ENCODE data around the gene FAM47E. TPM values are rescaled to one million over a fixed set of nuclear protein-coding genes. Genes with fewer than 3 reads are reported as not detected.

The FAM47E gene
- total and polyA plus RNA-seq, 2 experiments from 2014 or later = 9.3 to 11.1 TPM

- Histone ChIP-seq H3K9me3 (ENCODE audit: low read depth) (peaks cover 6% of the 10 kb centered on the region), H3K4me1 (ENCODE audit: insufficient read depth) (no peaks in the 10 kb centered on the region), H3K4me3 (no peak overlapping the region), H4K20me1 (ENCODE audit: insufficient read depth, poor library complexity, severe bottlenecking) (no peaks in the 10 kb centered on the region), H3K27me3 (no peaks in the 10 kb centered on the region), H2AFZ (no peak overlapping the region), H3K79me2 (no peaks in the 10 kb centered on the region), H3K4me2 (no peak overlapping the region), H3K27ac (peak overlapping the region; percentile 14), H3K9me2 (replicated peaks; ENCODE audit: insufficient read depth) (no peaks in the 10 kb centered on the region), H3K36me3 (replicated peaks; ENCODE audit: insufficient read depth, low read depth) (no peaks in the 10 kb centered on the region)
- TF ChIP-seq CTCF (IDR thresholded peaks at IDR 0.05; ENCODE audit: poor library complexity) (no peak), EZH2 (IDR thresholded peaks at IDR 0.05; ENCODE audit: borderline replicate concordance) (no peak), EZH2phosphoT487 (IDR thresholded peaks at IDR 0.05; ENCODE audit: low read depth, severe bottlenecking, unreplicated experiment) (no peak)
- DNase-seq (ENCODE audit: low spot score) = no peak
- 64% methylated on average over 2 of the region's 2 CpGs for WGBS (ENCODE audit: low lambda C conversion rate, missing lambda C conversion rate)
Measured at GRCh38 chr4:76293772-76294171, 42.3 kb downstream of the FAM47E start.

GRCh38 chr4:76296286-76296820, 44.8 kb downstream of the FAM47E start:
- 84% methylated on average over 3 of the region's 3 CpGs for WGBS (ENCODE audit: low lambda C conversion rate, missing lambda C conversion rate)
- H3K4me1 ChIP-seq (ENCODE audit: insufficient read depth) = peaks cover 7% of the 10 kb centered on the region
- no peak overlapping the region for H3K4me3 ChIP-seq
- no peaks in the 10 kb centered on the region for H4K20me1 ChIP-seq (ENCODE audit: insufficient read depth, poor library complexity, severe bottlenecking)
- no peak overlapping the region for H3K4me2 ChIP-seq
- DNase-seq (ENCODE audit: low spot score) = no peak
- H3K9me3 ChIP-seq (ENCODE audit: low read depth) = peaks cover 6% of the 10 kb centered on the region
- no peaks in the 10 kb centered on the region for H3K27me3 ChIP-seq
- H3K79me2 ChIP-seq = no peaks in the 10 kb centered on the region
- H2AFZ ChIP-seq = no peak overlapping the region
- no peaks in the 10 kb centered on the region for H3K9me2 ChIP-seq (replicated peaks; ENCODE audit: insufficient read depth)
- TF ChIP-seq CTCF (IDR thresholded peaks at IDR 0.05; ENCODE audit: poor library complexity) = no peak
- no peak for TF ChIP-seq EZH2 (IDR thresholded peaks at IDR 0.05; ENCODE audit: borderline replicate concordance)
- TF ChIP-seq EZH2phosphoT487 (IDR thresholded peaks at IDR 0.05; ENCODE audit: low read depth, severe bottlenecking, unreplicated experiment) = no peak
- peak overlapping the region; percentile 53 for H3K27ac ChIP-seq
- H3K36me3 ChIP-seq (replicated peaks; ENCODE audit: insufficient read depth, low read depth) = no peaks in the 10 kb centered on the region

- Histone ChIP-seq H3K79me2 (peaks cover 4% of the 10 kb centered on the region), H3K9me3 (ENCODE audit: low read depth) (peaks cover 6% of the 10 kb centered on the region), H3K9me2 (replicated peaks; ENCODE audit: insufficient read depth) (no peaks in the 10 kb centered on the region), H3K4me2 (no peak overlapping the region), H3K36me3 (replicated peaks; ENCODE audit: insufficient read depth, low read depth) (no peaks in the 10 kb centered on the region), H2AFZ (no peak overlapping the region), H3K4me1 (ENCODE audit: insufficient read depth) (peaks cover 22% of the 10 kb centered on the region), H3K27me3 (no peaks in the 10 kb centered on the region), H3K4me3 (no peak overlapping the region), H3K27ac (no peak overlapping the region), H4K20me1 (ENCODE audit: insufficient read depth, poor library complexity, severe bottlenecking) (no peaks in the 10 kb centered on the region)
- TF ChIP-seq EZH2phosphoT487 (IDR thresholded peaks at IDR 0.05; ENCODE audit: low read depth, severe bottlenecking, unreplicated experiment) (no peak), EZH2 (IDR thresholded peaks at IDR 0.05; ENCODE audit: borderline replicate concordance) (no peak), CTCF (IDR thresholded peaks at IDR 0.05; ENCODE audit: poor library complexity) (no peak)
- DNase-seq (ENCODE audit: low spot score) = no peak
Measured at GRCh38 chr4:76298227-76298626, 46.7 kb downstream of the FAM47E start.

GRCh38 chr4:76300012-76300411, 48.5 kb downstream of the FAM47E start:
- TF ChIP-seq CTCF (IDR thresholded peaks at IDR 0.05; ENCODE audit: poor library complexity) (no peak), EZH2phosphoT487 (IDR thresholded peaks at IDR 0.05; ENCODE audit: low read depth, severe bottlenecking, unreplicated experiment) (no peak), EZH2 (IDR thresholded peaks at IDR 0.05; ENCODE audit: borderline replicate concordance) (no peak)
- Histone ChIP-seq H3K4me2 (no peak overlapping the region), H3K27ac (peak overlapping the region; percentile 83), H3K36me3 (replicated peaks; ENCODE audit: insufficient read depth, low read depth) (no peaks in the 10 kb centered on the region), H2AFZ (no peak overlapping the region), H3K9me3 (ENCODE audit: low read depth) (peaks cover 6% of the 10 kb centered on the region), H3K4me1 (ENCODE audit: insufficient read depth) (peaks cover 22% of the 10 kb centered on the region), H3K4me3 (no peak overlapping the region), H3K27me3 (no peaks in the 10 kb centered on the region), H3K79me2 (peaks cover 22% of the 10 kb centered on the region), H3K9me2 (replicated peaks; ENCODE audit: insufficient read depth) (no peaks in the 10 kb centered on the region), H4K20me1 (ENCODE audit: insufficient read depth, poor library complexity, severe bottlenecking) (no peaks in the 10 kb centered on the region)
- 98% methylated on average over 4 of the region's 4 CpGs for WGBS (ENCODE audit: low lambda C conversion rate, missing lambda C conversion rate)
- no peak for DNase-seq (ENCODE audit: low spot score)

All from hepatocyte (in vitro differentiated cells).